HEK293 (cell line): ENCODE measurements around the gene DCC.

Experiments used
- CTCF ChIA-PET: fragments of 350-600 bp; formaldehyde crosslinking; extraction: SDS; loops from one replicate; lab custom pipeline; 2021; ENCODE audit warnings: antibody characterized with exemption; lab: Yijun Ruan, JAX
- POLR2A ChIA-PET: fragments of 300-600 bp; formaldehyde crosslinking; extraction: SDS; loops from one replicate; lab custom pipeline; 2020; ENCODE audit warnings: antibody characterized with exemption, inconsistent platforms; lab: Yijun Ruan, JAX
- H3K27ac ChIP-seq: fragments of 200-500 bp; sonication (Bioruptor generic); 2 replicates; pipeline ENCODE4 v1.5.1; 2014; ENCODE audit warnings: low read depth, low read length, control low read depth, inconsistent platforms; ENCODE audit errors: extremely low read depth
- H3K36me3 ChIP-seq, 2 experiments: fragments of 200-500 bp in 1 of 2; sonication (Bioruptor generic) in 1 of 2; 1 replicate in 1 of 2; 2 replicates in 1 of 2; pipeline ENCODE4 v1.5.1; 2014 to 2017; ENCODE audit warnings: inconsistent platforms in 2 of 2, low read length in 2 of 2; ENCODE audit not compliant: control insufficient read depth in 2 of 2, insufficient read depth in 1 of 2
- H3K4me1 ChIP-seq: fragments of 200-500 bp; sonication (Bioruptor generic); 2 replicates; pipeline ENCODE4 v1.5.1; 2014; ENCODE audit warnings: mild to moderate bottlenecking, low read length, inconsistent platforms; ENCODE audit not compliant: control insufficient read depth, insufficient read depth
- H3K4me3 ChIP-seq: 2 replicates; pipeline ENCODE4 v1.5.1; 2011; ENCODE audit warnings: low read depth, mild to moderate bottlenecking, control low read depth, low read length, moderate library complexity
- H3K9me3 ChIP-seq: fragments of 200-500 bp; sonication (Bioruptor generic); 2 replicates; pipeline ENCODE4 v1.5.1; 2014; ENCODE audit warnings: low read depth, low read length, inconsistent platforms; ENCODE audit not compliant: control insufficient read depth, insufficient read depth
- GLIS1 ChIP-seq: fragments of 450-650 bp; formaldehyde crosslinking; IDR thresholded peaks from 2 replicates; pipeline ENCODE4 v1.5.1; 2016; ENCODE audit warnings: missing biosample characterization, missing genetic modification characterization
- SALL2 ChIP-seq: fragments of 450-650 bp; formaldehyde crosslinking; IDR thresholded peaks from 2 replicates; pipeline ENCODE4 v1.5.0; 2017; ENCODE audit warnings: missing biosample characterization, mild to moderate bottlenecking, missing genetic modification characterization, borderline replicate concordance
- ZBTB20 ChIP-seq: fragments of 450-650 bp; formaldehyde crosslinking; IDR thresholded peaks from 2 replicates; pipeline ENCODE4 v1.5.1; 2016; ENCODE audit warnings: missing biosample characterization, missing genetic modification characterization
- ZNF121 ChIP-seq: fragments of 450-650 bp; formaldehyde crosslinking; IDR thresholded peaks from 2 replicates; pipeline ENCODE4 v1.5.1; 2016; ENCODE audit warnings: missing biosample characterization, missing genetic modification characterization
- ZNF174 ChIP-seq: fragments of 450-650 bp; formaldehyde crosslinking; IDR thresholded peaks from 2 replicates; pipeline ENCODE4 v1.5.0; 2017; ENCODE audit warnings: missing biosample characterization, mild to moderate bottlenecking, missing genetic modification characterization
- ZNF184 ChIP-seq: fragments of 450-650 bp; IDR thresholded peaks from 2 replicates; pipeline ENCODE4 v1.5.1; 2018; ENCODE audit warnings: missing biosample characterization, mild to moderate bottlenecking, missing genetic modification characterization
- ZNF221 ChIP-seq: fragments of 450-650 bp; formaldehyde crosslinking; IDR thresholded peaks from 2 replicates; pipeline ENCODE4 v1.5.1; 2017; ENCODE audit warnings: missing biosample characterization, missing genetic modification characterization, borderline replicate concordance
- ZNF433 ChIP-seq: fragments of 450-650 bp; formaldehyde crosslinking; IDR thresholded peaks from 2 replicates; pipeline ENCODE4 v1.5.1; 2016; ENCODE audit warnings: missing biosample characterization, missing genetic modification characterization, low read depth
- ZNF548 ChIP-seq: fragments of 450-650 bp; formaldehyde crosslinking; IDR thresholded peaks from 2 replicates; pipeline ENCODE4 v1.5.1; 2016; ENCODE audit warnings: missing biosample characterization, missing genetic modification characterization
- ZNF670 ChIP-seq: fragments of 450-650 bp; formaldehyde crosslinking; IDR thresholded peaks from 2 replicates; pipeline ENCODE4 v1.5.1; 2016; ENCODE audit warnings: missing biosample characterization, missing genetic modification characterization, low read depth
- ZNF707 ChIP-seq: fragments of 450-650 bp; formaldehyde crosslinking; IDR thresholded peaks from 2 replicates; pipeline ENCODE4 v1.5.1; 2016; ENCODE audit warnings: missing biosample characterization, missing genetic modification characterization
- ZNF768 ChIP-seq: fragments of 450-650 bp; formaldehyde crosslinking; IDR thresholded peaks from 2 replicates; pipeline ENCODE4 v1.5.1; 2018; ENCODE audit warnings: missing biosample characterization, mild to moderate bottlenecking, missing genetic modification characterization
- TF ChIP-seq, protein P1 (sequence below): fragments of 450-650 bp; formaldehyde crosslinking; IDR thresholded peaks from 2 replicates; pipeline ENCODE4 v1.5.1; 2016; ENCODE audit warnings: missing biosample characterization, missing genetic modification characterization, low read depth
- TF ChIP-seq, protein P2 (sequence below): sonication (generic); formaldehyde crosslinking; IDR thresholded peaks from 2 replicates; pipeline ENCODE4 v1.8.1; 2022; ENCODE audit warnings: mild to moderate bottlenecking, moderate library complexity, missing genetic modification reagents
- TF ChIP-seq, protein P3 (sequence below): fragments of 450-650 bp; formaldehyde crosslinking; IDR thresholded peaks from 2 replicates; pipeline ENCODE4 v1.5.1; 2016; ENCODE audit warnings: missing biosample characterization, missing genetic modification characterization
- TF ChIP-seq, protein P4 (sequence below): fragments of 450-650 bp; formaldehyde crosslinking; IDR thresholded peaks from 2 replicates; pipeline ENCODE4 v1.5.1; 2016; ENCODE audit warnings: missing biosample characterization, missing genetic modification characterization
- TF ChIP-seq, protein P5 (sequence below): fragments of 450-650 bp; formaldehyde crosslinking; IDR thresholded peaks from 2 replicates; pipeline ENCODE4 v1.5.1; 2017; ENCODE audit warnings: missing biosample characterization, missing genetic modification characterization

DCC gene

DNA sequence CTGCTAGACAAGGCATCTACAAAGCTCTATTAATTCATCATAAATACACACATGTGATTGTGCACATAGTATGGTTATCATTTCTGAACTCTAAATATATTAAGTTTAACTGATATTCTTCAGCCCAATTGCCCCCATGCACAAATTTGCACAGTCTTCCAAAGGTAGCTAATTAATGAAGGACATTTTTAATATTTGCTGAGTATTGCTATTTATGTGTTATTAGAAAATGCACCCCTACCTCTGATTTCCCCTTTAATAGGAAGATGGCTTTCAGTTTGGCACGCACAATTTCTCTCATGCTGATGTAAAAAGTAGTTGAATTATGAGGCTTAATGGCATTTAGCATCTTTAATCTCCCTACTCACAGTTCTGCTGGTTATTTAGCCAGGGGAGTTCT, 242.1 kb downstream of the DCC start:
- H3K27ac ChIP-seq = no peak overlapping the region
- TF ChIP-seq ZNF548 (tag by site-specific recombination) = no peak
- TF ChIP-seq, protein P1, sequence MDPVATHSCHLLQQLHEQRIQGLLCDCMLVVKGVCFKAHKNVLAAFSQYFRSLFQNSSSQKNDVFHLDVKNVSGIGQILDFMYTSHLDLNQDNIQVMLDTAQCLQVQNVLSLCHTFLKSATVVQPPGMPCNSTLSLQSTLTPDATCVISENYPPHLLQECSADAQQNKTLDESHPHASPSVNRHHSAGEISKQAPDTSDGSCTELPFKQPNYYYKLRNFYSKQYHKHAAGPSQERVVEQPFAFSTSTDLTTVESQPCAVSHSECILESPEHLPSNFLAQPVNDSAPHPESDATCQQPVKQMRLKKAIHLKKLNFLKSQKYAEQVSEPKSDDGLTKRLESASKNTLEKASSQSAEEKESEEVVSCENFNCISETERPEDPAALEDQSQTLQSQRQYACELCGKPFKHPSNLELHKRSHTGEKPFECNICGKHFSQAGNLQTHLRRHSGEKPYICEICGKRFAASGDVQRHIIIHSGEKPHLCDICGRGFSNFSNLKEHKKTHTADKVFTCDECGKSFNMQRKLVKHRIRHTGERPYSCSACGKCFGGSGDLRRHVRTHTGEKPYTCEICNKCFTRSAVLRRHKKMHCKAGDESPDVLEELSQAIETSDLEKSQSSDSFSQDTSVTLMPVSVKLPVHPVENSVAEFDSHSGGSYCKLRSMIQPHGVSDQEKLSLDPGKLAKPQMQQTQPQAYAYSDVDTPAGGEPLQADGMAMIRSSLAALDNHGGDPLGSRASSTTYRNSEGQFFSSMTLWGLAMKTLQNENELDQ = no peak
- TF ChIP-seq, protein P2, sequence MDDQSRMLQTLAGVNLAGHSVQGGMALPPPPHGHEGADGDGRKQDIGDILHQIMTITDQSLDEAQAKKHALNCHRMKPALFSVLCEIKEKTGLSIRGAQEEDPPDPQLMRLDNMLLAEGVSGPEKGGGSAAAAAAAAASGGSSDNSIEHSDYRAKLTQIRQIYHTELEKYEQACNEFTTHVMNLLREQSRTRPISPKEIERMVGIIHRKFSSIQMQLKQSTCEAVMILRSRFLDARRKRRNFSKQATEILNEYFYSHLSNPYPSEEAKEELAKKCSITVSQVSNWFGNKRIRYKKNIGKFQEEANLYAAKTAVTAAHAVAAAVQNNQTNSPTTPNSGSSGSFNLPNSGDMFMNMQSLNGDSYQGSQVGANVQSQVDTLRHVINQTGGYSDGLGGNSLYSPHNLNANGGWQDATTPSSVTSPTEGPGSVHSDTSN (CRISPR knock-in tag) = no peak
- TF ChIP-seq ZNF174 (tag by site-specific recombination) = no peak
- no peak for TF ChIP-seq ZNF184 (tag by site-specific recombination)
- no peak overlapping the region for H3K4me3 ChIP-seq
- H3K36me3 ChIP-seq = no peaks in the 10 kb centered on the region
- H3K4me1 ChIP-seq = no peaks in the 10 kb centered on the region
- CTCF ChIA-PET = no interaction called here
- POLR2A ChIA-PET = no interaction called here
- no peaks in the 10 kb centered on the region for H3K9me3 ChIP-seq

DNA sequence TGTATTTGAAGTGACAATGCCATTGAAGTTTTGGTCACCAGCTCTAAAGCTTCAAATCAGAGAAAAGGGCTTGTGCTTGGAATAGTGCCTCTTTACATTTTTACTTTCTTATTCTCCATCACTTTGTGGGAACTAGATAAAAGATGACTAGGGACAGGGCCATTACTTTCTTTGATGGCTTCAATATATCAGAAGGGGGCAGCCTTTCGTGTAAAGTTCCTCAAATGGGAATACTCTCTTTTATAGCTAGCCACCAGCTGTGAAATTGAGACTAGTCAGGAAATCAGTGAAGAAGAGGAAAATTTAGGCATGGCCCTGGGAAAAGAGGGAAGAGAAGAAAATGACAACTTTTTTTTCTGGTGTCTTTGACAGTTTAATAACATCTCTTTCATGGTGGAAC, 242.5 kb downstream of the DCC start:
- H3K9me3 ChIP-seq = no peaks in the 10 kb centered on the region
- no peak overlapping the region for H3K27ac ChIP-seq
- H3K4me1 ChIP-seq = no peaks in the 10 kb centered on the region
- ChIA-PET POLR2A (no interaction called here), CTCF (no interaction called here)
- TF ChIP-seq, protein P3, sequence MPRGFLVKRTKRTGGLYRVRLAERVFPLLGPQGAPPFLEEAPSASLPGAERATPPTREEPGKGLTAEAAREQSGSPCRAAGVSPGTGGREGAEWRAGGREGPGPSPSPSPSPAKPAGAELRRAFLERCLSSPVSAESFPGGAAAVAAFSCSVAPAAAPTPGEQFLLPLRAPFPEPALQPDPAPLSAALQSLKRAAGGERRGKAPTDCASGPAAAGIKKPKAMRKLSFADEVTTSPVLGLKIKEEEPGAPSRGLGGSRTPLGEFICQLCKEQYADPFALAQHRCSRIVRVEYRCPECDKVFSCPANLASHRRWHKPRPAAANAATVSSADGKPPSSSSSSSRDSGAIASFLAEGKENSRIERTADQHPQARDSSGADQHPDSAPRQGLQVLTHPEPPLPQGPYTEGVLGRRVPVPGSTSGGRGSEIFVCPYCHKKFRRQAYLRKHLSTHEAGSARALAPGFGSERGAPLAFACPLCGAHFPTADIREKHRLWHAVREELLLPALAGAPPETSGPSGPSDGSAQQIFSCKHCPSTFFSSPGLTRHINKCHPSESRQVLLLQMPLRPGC (tag by site-specific recombination) = no peak
- TF ChIP-seq ZNF707 (tag by site-specific recombination) (no peak), ZNF768 (tag by site-specific recombination) (no peak)
- H3K36me3 ChIP-seq = no peaks in the 10 kb centered on the region
- no peak overlapping the region for H3K4me3 ChIP-seq

DNA sequence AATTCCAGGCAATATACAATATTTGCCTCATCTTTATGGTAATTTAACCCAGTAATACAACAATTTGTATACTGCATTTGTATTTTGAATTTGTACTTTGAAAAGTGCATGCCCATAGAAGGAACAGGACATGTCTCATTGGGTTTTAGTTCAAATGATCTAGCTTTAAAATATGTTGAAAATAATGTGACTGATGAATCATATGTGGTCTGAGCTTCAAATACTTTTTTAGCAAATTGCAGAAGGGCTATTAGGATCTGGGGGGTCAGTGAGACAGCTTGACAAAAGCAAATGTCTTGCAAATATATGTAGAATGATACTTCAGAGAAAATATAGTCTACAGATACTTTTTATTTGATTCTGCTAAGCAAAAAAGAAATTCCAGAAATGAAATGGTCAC, 248.9 kb downstream of the DCC start:
- H3K4me3 ChIP-seq = no peak overlapping the region
- H3K27ac ChIP-seq = no peak overlapping the region
- TF ChIP-seq SALL2 (tag by site-specific recombination) (no peak), GLIS1 (no peak), ZNF121 (tag by site-specific recombination) (no peak)
- no peaks in the 10 kb centered on the region for H3K9me3 ChIP-seq
- no peaks in the 10 kb centered on the region for H3K4me1 ChIP-seq
- ChIA-PET CTCF (no interaction called here), POLR2A (no interaction called here)
- no peaks in the 10 kb centered on the region for H3K36me3 ChIP-seq

DNA sequence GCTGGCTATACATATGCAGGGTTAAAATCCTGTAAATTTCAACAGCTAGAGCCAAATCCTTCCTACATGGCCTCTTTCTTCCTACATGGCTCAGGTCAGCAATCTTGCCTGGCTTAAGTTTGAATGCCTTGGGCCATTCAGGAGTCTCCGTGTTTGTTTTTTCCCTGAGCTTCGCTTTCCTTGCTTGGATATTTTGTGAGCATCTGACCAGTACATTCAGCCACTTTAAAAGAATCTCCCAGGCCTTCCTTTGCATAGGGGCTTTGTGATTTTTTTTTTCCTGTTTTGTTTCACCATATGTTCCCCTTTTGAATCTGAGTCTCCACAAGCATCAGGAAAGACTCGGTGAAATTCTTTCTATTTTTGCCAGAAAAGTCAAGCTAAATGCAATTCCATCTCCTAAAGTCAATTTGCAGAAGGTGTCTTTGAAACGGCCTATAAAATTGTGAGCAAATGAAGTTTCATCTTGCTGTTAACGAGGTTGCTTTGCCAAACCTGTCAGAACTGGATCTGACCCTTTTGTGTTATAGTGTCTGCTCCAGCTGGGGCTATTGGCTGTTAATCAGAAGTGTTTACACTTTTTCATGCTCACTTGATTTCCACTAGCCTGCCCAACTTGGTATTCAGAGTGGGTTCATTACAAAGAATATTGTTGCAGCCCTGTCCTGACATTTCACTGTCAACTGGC, 256.9 kb downstream of the DCC start:
- Histone ChIP-seq H3K27ac (no peak overlapping the region), H3K4me1 (no peaks in the 10 kb centered on the region), H3K9me3 (no peaks in the 10 kb centered on the region), H3K4me3 (no peak overlapping the region), H3K36me3 (no peaks in the 10 kb centered on the region)
- CTCF ChIA-PET = no interaction called here
- POLR2A ChIA-PET = no interaction called here
- TF ChIP-seq, protein P4, sequence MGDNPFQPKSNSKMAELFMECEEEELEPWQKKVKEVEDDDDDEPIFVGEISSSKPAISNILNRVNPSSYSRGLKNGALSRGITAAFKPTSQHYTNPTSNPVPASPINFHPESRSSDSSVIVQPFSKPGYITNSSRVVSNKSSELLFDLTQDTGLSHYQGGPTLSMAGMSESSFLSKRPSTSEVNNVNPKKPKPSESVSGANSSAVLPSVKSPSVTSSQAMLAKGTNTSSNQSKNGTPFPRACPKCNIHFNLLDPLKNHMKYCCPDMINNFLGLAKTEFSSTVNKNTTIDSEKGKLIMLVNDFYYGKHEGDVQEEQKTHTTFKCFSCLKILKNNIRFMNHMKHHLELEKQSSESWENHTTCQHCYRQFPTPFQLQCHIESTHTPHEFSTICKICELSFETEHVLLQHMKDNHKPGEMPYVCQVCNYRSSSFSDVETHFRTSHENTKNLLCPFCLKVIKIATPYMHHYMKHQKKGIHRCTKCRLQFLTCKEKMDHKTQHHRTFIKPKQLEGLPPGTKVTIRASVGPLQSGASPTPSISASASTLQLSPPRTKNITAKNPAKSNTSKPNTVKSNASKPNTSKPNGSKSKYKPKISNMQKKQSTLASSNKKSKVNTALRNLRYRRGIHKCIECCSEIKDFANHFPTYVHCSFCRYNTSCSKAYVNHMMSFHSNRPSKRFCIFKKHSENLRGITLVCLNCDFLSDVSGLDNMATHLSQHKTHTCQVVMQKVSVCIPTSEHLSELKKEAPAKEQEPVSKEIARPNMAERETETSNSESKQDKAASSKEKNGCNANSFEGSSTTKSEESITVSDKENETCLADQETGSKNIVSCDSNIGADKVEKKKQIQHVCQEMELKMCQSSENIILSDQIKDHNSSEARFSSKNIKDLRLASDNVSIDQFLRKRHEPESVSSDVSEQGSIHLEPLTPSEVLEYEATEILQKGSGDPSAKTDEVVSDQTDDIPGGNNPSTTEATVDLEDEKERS (tag by site-specific recombination) = no peak
- TF ChIP-seq ZNF433 (tag by site-specific recombination) (no peak), ZBTB20 (tag by site-specific recombination) (no peak), ZNF670 (tag by site-specific recombination) (no peak), ZNF221 (tag by site-specific recombination) (no peak)
- TF ChIP-seq, protein P5, sequence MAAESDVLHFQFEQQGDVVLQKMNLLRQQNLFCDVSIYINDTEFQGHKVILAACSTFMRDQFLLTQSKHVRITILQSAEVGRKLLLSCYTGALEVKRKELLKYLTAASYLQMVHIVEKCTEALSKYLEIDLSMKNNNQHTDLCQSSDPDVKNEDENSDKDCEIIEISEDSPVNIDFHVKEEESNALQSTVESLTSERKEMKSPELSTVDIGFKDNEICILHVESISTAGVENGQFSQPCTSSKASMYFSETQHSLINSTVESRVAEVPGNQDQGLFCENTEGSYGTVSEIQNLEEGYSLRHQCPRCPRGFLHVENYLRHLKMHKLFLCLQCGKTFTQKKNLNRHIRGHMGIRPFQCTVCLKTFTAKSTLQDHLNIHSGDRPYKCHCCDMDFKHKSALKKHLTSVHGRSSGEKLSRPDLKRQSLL (tag by site-specific recombination) = no peak
